Neuron (in vitro differentiated cells): ENCODE data around the gene CTTNBP2.

Source experiments
- H2AFZ ChIP-seq: one replicate; pipeline ENCODE4 v1.6.1; 2013; ENCODE audit warnings: low read depth, mild to moderate bottlenecking, inconsistent platforms, low read length, moderate library complexity
- H3K27me3 ChIP-seq: one replicate; pipeline ENCODE4 v1.6.1; 2013; ENCODE audit warnings: low read length; ENCODE audit not compliant: insufficient read depth
- H3K36me3 ChIP-seq: one replicate; pipeline ENCODE4 v1.6.1; 2013; ENCODE audit warnings: low read length; ENCODE audit not compliant: insufficient read depth
- H3K4me1 ChIP-seq: one replicate; pipeline ENCODE4 v1.6.1; 2013; ENCODE audit warnings: low read length; ENCODE audit not compliant: insufficient read depth
- H3K4me3 ChIP-seq: 2 replicates; pipeline ENCODE4 v1.5.1; 2013; ENCODE audit warnings: mild to moderate bottlenecking, low read length, moderate library complexity
- H3K9me3 ChIP-seq: one replicate; pipeline ENCODE4 v1.6.1; 2013; ENCODE audit warnings: low read length

CTTNBP2 gene

DNA sequence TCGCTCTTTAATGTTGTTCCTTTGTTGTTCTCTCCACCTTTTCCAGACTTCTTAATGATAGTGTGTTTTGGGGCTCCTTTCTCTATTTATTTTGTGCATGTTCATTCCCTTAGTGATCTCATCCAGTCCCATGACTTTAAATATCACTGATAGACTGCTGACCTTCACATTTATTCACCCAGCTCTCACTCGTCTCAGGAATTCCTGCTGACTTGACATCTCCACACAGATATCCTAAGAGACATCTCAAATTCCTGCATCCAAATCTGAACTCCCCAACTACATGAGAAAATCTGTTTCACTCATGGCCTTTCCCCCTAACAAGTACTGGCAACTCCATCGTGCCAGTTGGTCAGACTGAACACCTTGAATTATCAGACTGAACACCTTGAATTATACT is 111.2 kb downstream of the CTTNBP2 start:
- Histone ChIP-seq H3K9me3 (peaks cover 2% of the 10 kb centered on the region), H2AFZ (no peak overlapping the region), H3K4me1 (no peaks in the 10 kb centered on the region), H3K27me3 (no peaks in the 10 kb centered on the region), H3K4me3 (no peak overlapping the region), H3K36me3 (no peaks in the 10 kb centered on the region)

DNA sequence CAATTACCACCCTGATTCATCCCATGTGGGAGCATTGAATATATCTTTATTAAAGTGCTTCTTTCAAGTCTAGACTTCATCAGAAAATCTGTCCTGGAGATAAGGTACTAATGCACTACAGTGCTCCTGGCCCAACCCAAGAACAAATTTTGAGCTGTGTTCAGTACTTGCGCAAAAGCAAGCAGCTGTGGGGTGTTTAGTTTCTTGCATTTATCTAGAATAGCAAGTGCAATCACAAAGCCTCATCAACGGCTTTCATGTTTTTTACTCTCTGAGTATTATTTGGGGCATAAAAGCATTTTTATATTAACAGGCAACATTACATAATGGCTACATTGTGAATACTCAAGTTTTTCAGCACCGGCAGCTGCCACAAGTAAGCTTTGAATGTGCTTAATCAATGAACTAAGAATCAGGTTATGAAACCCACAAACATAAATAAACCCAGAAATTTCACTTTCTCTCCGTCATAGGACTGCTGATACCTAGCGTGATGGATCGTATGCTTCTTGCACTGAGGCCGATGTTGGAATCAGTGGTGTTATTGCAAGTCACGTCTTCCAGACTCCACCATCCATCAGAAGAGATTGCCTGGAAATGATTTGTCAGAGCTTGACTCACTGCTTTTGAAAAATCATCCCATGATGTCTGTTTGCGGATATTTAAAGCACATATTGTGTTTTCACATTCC is 113.1 kb downstream of the CTTNBP2 start:
- Histone ChIP-seq H2AFZ (no peak overlapping the region), H3K4me1 (no peaks in the 10 kb centered on the region), H3K9me3 (peaks cover 2% of the 10 kb centered on the region), H3K36me3 (no peaks in the 10 kb centered on the region), H3K4me3 (no peak overlapping the region), H3K27me3 (no peaks in the 10 kb centered on the region)

DNA sequence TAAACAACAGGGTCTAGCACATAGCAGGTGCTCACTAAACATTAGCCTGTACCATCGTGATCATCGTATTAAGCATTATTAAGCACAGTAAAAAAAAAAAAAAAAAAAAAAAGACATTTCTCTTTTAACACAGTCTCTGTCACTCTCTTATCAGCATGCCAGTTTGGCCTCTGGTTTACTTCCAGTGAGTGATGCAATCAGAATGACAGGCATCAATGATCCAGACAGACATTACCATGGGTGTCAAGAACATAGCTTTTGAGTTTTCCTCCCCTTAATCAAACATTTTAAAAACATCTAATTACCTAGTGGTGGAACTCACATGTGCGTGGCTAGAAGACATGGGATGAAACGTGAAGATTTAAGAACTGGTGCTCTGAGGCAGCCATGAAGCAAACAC is 115.8 kb downstream of the CTTNBP2 start:
- Histone ChIP-seq H3K36me3 (no peaks in the 10 kb centered on the region), H3K4me1 (no peaks in the 10 kb centered on the region), H3K9me3 (no peaks in the 10 kb centered on the region), H3K4me3 (no peak overlapping the region), H2AFZ (no peak overlapping the region), H3K27me3 (no peaks in the 10 kb centered on the region)

DNA sequence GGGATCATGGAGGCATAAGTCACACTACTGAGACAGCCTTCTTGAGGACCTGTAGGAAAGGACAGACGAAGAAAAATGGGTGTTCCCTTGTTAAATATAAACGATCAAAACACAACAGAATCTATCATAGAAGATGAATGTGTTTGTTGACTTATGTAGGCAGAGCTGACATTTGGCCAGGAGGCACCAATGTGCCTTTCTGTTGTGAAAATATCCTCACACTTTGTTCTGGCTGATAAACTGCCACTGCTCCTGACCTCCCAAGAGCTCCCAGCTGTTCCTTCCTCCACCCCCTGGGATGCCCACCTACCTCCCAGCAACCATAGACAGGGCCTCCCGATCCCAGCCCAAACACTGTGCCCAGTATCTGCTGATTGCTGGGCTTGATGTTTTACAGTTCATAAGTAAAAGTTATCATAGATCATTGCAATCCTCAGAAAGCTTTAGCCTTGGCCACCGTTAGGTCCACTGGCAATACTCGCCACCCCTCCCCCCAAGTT is 116.6 kb downstream of the CTTNBP2 start:
- no peaks in the 10 kb centered on the region for H3K36me3 ChIP-seq
- no peaks in the 10 kb centered on the region for H3K27me3 ChIP-seq
- H2AFZ ChIP-seq: no peak overlapping the region

DNA sequence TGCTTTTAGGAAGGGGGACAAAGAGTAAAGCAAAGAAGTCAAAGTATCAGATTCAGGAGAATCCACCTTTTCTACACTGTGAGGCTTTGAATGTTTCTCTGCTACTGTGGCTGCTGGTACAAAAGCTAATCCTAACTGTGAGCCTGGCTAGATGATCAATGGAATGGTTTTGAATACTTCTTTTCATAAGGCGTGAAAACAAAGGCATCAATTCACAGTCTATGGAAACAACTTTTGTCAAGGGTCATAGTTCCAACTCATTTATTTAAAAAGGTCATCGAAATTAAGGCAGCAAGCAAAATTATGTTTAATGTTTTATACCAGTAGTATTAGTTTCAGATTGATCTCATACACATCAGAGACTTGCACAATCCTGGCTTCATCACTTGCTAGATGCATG is 118.1 kb downstream of the CTTNBP2 start:
- Histone ChIP-seq H2AFZ (no peak overlapping the region), H3K36me3 (no peaks in the 10 kb centered on the region), H3K9me3 (no peaks in the 10 kb centered on the region), H3K4me1 (no peaks in the 10 kb centered on the region), H3K27me3 (no peaks in the 10 kb centered on the region), H3K4me3 (no peak overlapping the region)

More for the DNA sequence above, 116.6 kb downstream of the CTTNBP2 start:
- H3K9me3 ChIP-seq: no peaks in the 10 kb centered on the region
- H3K4me1 ChIP-seq: no peaks in the 10 kb centered on the region
- H3K4me3 ChIP-seq: no peak overlapping the region

DNA sequence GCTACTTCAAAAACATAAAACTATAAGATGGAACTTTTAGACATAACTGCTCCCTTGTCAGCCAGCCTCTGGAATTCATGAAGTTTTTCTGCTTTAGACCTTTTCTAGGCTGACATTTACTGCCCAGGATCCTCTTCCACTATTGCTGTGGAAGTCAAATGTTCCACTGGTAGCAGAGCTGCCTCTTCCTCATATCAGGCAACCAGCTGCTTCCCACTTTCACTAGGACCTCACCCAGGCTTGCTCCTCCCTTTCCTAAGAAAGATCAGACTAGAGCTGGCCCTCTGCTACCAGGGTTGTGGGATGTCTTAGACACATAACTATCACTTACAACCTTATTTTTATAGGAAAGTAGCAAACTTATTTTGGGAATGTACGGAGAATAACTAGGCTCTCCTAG is 121.5 kb downstream of the CTTNBP2 start:
- Histone ChIP-seq H3K4me3 (no peak overlapping the region), H3K4me1 (no peaks in the 10 kb centered on the region), H3K9me3 (no peaks in the 10 kb centered on the region), H2AFZ (no peak overlapping the region), H3K36me3 (no peaks in the 10 kb centered on the region), H3K27me3 (no peaks in the 10 kb centered on the region)

DNA sequence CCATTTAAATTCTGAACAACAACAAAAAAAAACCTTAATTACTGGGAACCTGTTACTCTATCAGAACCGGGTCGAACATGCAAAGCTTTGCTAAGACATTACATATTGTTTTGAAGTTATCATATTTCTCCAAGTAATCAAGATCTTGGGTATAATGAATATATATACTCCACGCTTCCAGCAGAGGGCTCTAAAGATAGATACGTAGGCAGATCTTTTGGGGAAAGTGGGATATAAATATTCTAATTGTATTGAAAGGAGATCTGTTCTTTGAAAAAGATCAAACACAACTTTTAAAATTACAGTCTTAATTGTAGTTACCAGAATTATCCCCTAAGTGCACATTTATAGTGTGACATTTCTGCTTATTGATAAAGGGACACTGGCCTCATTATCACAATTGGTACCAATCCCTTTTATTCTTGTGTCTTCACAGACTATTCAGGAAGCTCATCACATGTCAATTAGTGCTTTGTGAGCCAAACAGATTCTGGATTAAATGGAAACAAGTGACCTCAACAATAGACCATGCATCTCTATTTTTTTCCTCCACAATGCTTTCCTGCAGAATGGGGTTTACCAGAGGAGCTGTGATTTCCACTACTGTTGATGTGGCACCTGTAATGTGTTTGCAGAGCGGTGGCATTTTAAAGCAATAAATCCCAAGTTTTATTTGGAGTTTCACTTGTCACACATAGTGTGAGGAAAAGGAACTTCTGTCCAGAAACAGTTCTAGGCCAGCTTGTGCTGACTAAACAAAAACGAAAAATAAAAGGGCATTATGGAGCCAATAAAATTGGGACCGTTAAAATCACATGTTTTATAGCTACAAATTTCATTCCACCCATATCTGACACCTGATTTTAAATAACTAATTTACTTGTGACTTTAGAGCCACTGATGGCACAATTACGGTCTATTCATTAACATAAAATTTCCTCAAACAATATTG is 122.4 kb downstream of the CTTNBP2 start:
- H3K36me3 ChIP-seq: no peaks in the 10 kb centered on the region
- H3K4me1 ChIP-seq: no peaks in the 10 kb centered on the region
- no peak overlapping the region for H3K4me3 ChIP-seq
- no peaks in the 10 kb centered on the region for H3K9me3 ChIP-seq
- no peaks in the 10 kb centered on the region for H3K27me3 ChIP-seq
- H2AFZ ChIP-seq: no peak overlapping the region

DNA sequence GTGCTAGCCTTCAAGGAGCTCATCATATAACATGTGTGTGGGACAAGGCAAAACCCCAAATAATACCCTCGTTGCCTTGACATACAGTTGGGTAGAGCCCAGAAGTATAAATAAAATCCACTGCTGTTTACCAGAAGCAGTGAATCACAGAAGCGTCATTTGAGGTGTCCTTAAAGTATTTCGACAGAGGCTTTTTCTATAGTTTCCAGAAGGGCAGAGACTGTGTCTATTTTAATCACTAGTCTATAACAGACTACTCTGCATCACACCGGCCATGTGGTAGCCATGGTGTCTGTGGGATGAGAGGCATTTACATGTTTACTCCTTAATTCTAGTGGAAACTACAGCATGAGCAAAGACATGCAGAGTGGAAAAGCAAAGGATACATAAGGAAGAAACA is 131.3 kb downstream of the CTTNBP2 start:
- H3K9me3 ChIP-seq: no peaks in the 10 kb centered on the region
- no peak overlapping the region for H3K4me3 ChIP-seq
- H3K27me3 ChIP-seq: no peaks in the 10 kb centered on the region
- no peaks in the 10 kb centered on the region for H3K36me3 ChIP-seq
- no peak overlapping the region for H2AFZ ChIP-seq
- H3K4me1 ChIP-seq: no peaks in the 10 kb centered on the region

DNA sequence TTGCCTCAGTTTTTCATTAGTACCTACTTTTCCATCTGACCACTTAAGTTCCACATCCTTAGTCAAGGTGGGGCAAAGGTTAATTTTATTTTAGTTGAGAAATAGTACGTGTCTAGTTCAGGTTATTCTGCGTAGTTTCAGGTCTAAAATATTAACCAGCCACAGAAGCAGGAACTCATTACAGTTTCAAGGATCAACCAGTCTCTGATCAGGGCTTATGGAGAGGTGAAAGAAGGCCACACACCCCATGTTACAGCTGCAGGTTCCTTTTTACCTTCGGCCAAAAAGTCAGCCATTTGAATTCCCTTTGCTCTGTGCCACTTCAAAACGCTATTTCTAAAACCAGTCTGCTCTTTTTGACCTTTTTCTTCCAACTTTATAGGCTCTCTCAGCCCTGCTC is 134.2 kb downstream of the CTTNBP2 start:
- no peaks in the 10 kb centered on the region for H3K9me3 ChIP-seq

DNA sequence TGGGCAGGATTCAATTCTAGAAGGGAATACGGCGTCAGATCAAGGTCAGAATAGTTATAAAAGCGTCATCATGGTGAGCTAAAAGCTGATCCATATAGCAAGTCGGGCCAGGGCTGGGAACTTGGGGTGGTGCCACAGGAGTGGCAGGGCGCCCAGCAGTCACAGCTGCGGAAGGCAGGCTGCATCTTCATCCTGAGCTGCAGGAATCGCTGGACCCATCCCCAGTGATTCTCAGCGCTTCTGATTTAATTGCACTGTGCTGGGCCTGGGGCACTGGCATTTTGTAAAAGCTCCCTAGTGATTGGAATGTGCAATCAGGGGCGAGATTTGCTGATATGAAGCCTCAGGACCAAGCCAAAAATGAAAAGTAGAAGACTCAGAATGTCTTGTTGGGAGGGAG is 135.3 kb downstream of the CTTNBP2 start:
- H3K4me1 ChIP-seq: no peaks in the 10 kb centered on the region
- H3K4me3 ChIP-seq: no peak overlapping the region
- H3K27me3 ChIP-seq: no peaks in the 10 kb centered on the region
- no peak overlapping the region for H2AFZ ChIP-seq
- H3K36me3 ChIP-seq: no peaks in the 10 kb centered on the region
- H3K9me3 ChIP-seq: no peaks in the 10 kb centered on the region

More for the DNA sequence above, 134.2 kb downstream of the CTTNBP2 start:
- no peak overlapping the region for H2AFZ ChIP-seq
- H3K4me1 ChIP-seq: no peaks in the 10 kb centered on the region
- no peak overlapping the region for H3K4me3 ChIP-seq
- H3K36me3 ChIP-seq: no peaks in the 10 kb centered on the region
- H3K27me3 ChIP-seq: no peaks in the 10 kb centered on the region

- Histone ChIP-seq H3K9me3 (no peaks in the 10 kb centered on the region), H2AFZ (no peak overlapping the region), H3K27me3 (no peaks in the 10 kb centered on the region), H3K36me3 (no peaks in the 10 kb centered on the region), H3K4me1 (peaks cover 4% of the 10 kb centered on the region), H3K4me3 (no peak overlapping the region)
Observed at GRCh38 chr7:117731455-117731854, 141.8 kb downstream of the CTTNBP2 start.

DNA sequence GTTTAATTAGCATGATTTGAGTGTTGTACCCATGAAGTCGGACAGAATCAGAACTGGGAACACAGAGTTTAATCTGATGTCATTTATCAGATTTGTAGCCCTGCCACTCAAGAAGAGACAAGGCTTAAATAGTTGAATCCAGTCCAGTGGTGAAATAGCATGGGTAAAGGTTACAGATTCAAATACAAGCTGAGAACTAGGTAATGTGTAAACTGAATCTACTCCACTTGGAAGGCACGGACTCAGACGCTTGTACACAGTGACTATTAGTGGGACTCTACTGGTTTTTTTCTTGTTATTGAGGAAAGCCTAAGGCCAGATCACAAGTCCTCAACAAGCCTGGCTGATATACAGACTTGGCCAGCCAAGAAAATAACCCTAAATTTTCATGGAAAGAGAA is 142.9 kb downstream of the CTTNBP2 start:
- Histone ChIP-seq H3K4me3 (no peak overlapping the region), H3K9me3 (no peaks in the 10 kb centered on the region), H3K27me3 (no peaks in the 10 kb centered on the region), H3K36me3 (no peaks in the 10 kb centered on the region), H2AFZ (no peak overlapping the region), H3K4me1 (peaks cover 5% of the 10 kb centered on the region)

DNA sequence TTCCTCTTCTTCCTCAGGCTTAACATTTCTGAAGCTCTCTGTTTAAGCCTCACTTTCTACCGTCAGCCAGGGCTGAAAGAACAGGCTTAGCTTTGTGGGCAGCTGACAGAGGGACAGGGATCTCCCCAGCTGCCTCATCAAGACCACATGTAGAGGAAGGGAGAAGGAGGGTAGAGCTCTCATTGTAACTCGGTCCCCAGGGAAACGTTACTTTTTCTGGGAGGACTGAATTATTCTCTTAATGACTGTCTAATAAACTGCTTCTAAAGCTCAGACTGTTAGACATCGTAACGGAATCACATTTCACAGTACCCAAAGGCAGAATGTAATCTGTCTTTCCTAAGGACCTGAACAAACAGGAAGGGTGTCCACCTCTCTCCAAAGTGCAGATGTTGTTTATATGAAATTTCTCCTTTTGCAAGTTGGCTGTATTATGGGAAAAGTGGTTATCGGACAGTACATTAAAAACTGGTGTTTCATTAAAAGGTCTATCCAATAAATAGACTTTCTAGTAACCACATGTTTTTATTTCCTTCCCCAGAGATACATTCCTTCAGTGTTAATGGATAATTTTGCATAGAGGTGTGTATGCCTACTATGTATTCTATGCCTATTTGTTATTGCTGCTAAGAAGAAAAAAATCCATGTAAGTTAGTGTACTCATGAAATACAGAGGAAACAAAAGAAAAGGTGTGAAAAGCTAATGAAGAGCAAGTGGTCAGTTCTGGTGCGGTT is 144.2 kb downstream of the CTTNBP2 start:
- no peaks in the 10 kb centered on the region for H3K27me3 ChIP-seq
- H2AFZ ChIP-seq: no peak overlapping the region
- no peaks in the 10 kb centered on the region for H3K36me3 ChIP-seq
- no peaks in the 10 kb centered on the region for H3K9me3 ChIP-seq
- no peak overlapping the region for H3K4me3 ChIP-seq
- peaks cover 5% of the 10 kb centered on the region for H3K4me1 ChIP-seq
